Fibroblast of the aortic adventitia (primary cell): Measurements from ENCODE around the gene LGI2. TPM values are rescaled to one million over a fixed set of nuclear protein-coding genes. Genes with fewer than 3 reads are reported as not detected.
"Not testable (repeated sequence)": the region's sequence is repeated elsewhere in the genome, so short reads cannot be mapped to it uniquely, and the experiment has no call there.

Experiments
- DNase-seq: peaks from one replicate; pipeline ENCODE4 v3.0.0-alpha.2; 2010; ENCODE audit warnings: low read depth
- H3K4me3 ChIP-seq: 2 replicates; pipeline ENCODE4 v1.5.1; 2011; ENCODE audit warnings: low read depth, mild to moderate bottlenecking, control low read depth, low read length, moderate library complexity
- CTCF ChIP-seq: IDR thresholded peaks from 2 replicates; pipeline ENCODE4 v1.5.1; 2011; ENCODE audit warnings: mild to moderate bottlenecking, low read length, control low read depth, inconsistent platforms; ENCODE audit not compliant: insufficient read depth
- total RNA-seq: library from RNA; depleted of rRNA; stranded (reverse); fragments of >200 nt; gene quantifications from 2 replicates; pipeline ENCODE4 v1.2.3, GENCODE V29; 2012; ENCODE audit warnings: low replicate concordance

Gene LGI2
- total RNA-seq, 1 donor: 0.54 TPM

GRCh38 chr4:25061602-25062001 is 30.9 kb upstream of the LGI2 start:
- TF ChIP-seq CTCF: no peak
- DNase-seq: no peak
- H3K4me3 ChIP-seq: no peak overlapping the region

- no peak for DNase-seq
- no peak for TF ChIP-seq CTCF
- H3K4me3 ChIP-seq: no peak overlapping the region
Measured at GRCh38 chr4:25060963-25061340, 30.2 kb upstream of the LGI2 start.

GRCh38 chr4:25060241-25060962 is 29.7 kb upstream of the LGI2 start:
- TF ChIP-seq CTCF: no peak
- no peak overlapping the region for H3K4me3 ChIP-seq
- peak; percentile 45 for DNase-seq

GRCh38 chr4:25059791-25060190 is 29.0 kb upstream of the LGI2 start:
- no peak overlapping the region for H3K4me3 ChIP-seq
- TF ChIP-seq CTCF: no peak
- DNase-seq: no peak

- no peak for TF ChIP-seq CTCF
- no peak for DNase-seq
- H3K4me3 ChIP-seq: no peak overlapping the region
Measured at GRCh38 chr4:25058796-25059195, 28.1 kb upstream of the LGI2 start.

GRCh38 chr4:25057299-25057698 is 26.6 kb upstream of the LGI2 start:
- DNase-seq: no peak
- no peak for TF ChIP-seq CTCF
- no peak overlapping the region for H3K4me3 ChIP-seq

- not testable (repeated sequence) for DNase-seq, H3K4me3 ChIP-seq
Measured at GRCh38 chr4:25052037-25052436, 21.3 kb upstream of the LGI2 start.
